NCI-H2171 treated with DMSO at 0.1 percent for 48 hours (cell line): ENCODE results near the gene TST.

Source experiments
- DNase-seq: peaks from one replicate; lab custom pipeline; 2025; lab: John Stamatoyannopoulos, UW

Gene TST

GRCh38 chr22:36981247-36981775 lies 37.9 kb downstream of the TST start:
- peak; percentile 62 for DNase-seq

DNA sequence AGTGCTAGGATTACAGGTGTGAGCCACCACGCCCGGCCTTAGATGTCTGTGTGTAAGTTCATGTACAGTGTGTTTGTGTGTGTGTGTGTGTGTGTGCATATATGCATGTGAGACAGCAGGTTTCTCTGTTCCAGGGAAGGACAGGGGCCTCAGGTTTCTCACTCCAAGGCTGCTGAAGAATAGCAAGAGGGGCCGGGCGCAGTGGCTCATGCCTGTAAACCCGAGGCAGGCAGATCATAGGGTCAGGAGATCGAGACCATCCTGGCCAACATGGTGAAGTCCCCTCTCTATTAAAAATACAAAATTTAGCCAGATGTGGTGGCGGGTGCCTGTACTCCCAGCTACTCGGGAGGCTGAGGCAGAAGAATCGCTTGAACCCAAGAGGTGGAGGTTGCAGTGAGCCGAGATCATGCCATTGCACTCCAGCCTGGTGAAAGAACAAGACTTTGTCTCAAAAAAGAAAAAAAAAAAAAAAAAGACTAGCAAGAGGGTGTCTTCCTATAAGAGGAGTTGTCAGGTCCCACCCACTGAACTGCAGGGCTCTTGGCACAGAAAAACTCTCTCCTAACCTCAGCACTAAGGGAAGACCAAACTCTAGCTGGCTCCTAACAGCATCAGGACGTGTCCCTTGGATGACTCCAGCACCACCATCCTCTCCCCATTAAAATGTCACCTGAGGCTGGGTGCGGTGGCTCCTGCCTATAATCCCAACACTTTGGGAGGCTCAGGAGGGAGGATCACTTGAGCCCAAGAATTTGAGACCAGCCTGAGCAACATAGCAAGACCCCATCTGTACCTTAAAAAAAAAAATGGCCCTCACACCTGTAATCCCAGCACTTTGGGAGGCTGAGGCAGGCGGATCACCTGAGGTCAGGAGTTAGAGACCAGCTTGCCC lies 40.0 kb downstream of the TST start:
- no peak for DNase-seq

GRCh38 chr22:36977947-36978660 lies 41.1 kb downstream of the TST start:
- peak; percentile 90 for DNase-seq

DNA sequence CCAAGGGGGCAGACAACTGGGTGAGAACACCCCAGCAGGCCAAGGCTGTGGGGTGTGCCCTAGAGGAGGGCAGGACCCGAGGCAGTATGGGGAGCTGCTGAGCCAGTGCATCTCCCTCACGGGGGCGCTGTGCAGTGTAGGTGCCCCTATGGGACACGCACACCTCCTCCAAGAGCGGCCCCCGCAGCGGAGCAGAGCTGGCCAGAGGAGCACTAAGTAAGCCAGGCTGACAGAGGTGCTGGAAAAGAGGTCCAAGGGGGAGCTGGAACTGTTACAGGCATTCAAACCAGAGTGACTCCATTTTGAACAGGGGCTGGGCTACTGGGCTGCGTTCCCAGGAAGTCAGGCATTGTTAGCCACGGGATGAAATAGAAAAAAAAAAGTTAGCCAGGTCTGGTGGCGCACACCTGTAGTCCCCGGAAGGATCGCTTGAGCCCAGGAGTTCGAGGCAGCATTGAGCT lies 41.8 kb downstream of the TST start:
- DNase-seq: peak; percentile 43

DNA sequence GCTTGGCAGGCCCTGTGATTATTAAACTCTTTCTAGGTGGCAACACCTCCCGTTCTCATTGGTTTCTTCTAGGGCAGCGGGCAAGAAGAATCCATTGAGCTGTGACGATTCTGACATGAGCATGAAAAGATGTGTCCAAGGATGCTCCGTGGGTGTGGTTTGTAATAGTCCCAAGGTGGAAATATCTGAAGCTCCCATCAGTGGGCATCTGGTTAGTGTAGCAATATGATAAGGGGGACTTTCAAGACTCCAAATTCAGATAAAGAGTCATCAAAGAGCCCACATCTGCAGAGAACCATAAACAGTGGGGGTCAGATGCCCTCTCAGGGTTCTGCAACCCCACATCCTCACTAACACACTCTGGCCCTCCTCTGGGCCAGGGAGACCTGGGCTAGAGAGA lies 42.6 kb downstream of the TST start:
- DNase-seq: no peak

GRCh38 chr22:36971341-36972125 lies 47.7 kb downstream of the TST start:
- DNase-seq: no peak

GRCh38 chr22:36968249-36968964 lies 50.8 kb downstream of the TST start:
- no peak for DNase-seq

- no peak for DNase-seq
These were observed 52.3 kb downstream of the TST start for GRCh38 chr22:36966851-36967540.

DNA sequence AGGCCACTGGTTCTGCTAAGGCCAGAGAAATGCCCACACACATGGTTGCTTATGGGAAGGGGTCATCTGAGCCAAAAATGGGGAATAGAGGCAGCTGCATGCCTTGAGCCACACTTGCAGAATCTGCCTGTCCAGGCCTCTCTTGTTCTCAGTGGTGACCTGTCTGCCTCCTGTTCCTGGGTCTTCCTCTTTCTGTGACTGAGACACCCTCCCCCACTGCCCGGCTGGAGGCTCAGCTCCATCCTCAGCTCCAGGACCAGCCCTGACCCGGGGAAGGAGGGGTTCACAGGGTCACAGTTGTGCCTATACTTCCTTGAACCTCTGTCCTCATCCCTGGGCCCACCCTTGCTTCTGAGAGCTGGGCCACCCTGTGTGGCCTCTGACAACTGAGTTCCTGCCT lies 53.6 kb downstream of the TST start:
- DNase-seq: no peak

GRCh38 chr22:36964106-36964505 lies 55.1 kb downstream of the TST start:
- DNase-seq: no peak

- no peak for DNase-seq
These were observed 55.9 kb downstream of the TST start for GRCh38 chr22:36963302-36963701.

DNA sequence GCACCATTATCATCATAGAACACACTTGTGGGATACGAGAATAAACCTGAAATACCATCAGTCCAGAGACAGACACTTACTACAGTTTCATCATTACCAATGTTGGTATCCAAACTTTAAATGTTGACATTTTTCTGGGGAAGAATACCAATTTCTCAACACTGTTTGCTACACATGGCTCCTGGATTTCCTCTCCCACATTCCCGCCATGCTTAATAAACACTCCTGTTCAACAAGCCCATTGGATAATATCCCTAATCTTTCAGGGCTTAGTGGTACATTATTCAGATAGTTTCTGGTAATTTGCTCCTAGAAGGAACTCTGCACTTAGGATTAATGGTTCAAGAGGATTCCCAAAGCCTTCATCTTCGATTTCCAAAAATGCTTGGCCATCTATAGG lies 57.6 kb downstream of the TST start:
- DNase-seq: no peak
